Caco-2 (cell line): ENCODE data around the gene RGS7. TPM values are rescaled to one million over a fixed set of nuclear protein-coding genes. Genes with fewer than 3 reads are reported as not detected.
"Not testable (repeated sequence)": the region's sequence is repeated elsewhere in the genome, so short reads cannot be mapped to it uniquely, and the experiment has no call there.

Experiments used
- BruUV-seq: library from RNA; stranded (reverse); fragments of 400-500 nt; replicated peaks from 2 replicates; lab custom pipeline; 2021; lab: Mats Ljungman, UMichigan
- CTCF ChIA-PET: fragments of 300-600 bp; sonication (Branson Sonifier 250); formaldehyde crosslinking; loops from one replicate; lab custom pipeline; 2022; ENCODE audit warnings: antibody characterized with exemption; lab: Charles Lee
- POLR2A ChIA-PET: fragments of 300-600 bp; sonication (Branson Sonifier 250); formaldehyde crosslinking; loops from one replicate; lab custom pipeline; 2022; ENCODE audit warnings: antibody characterized with exemption; lab: Charles Lee
- DNase-seq, 2 experiments: peaks; one replicate each; pipeline versions ENCODE4 v3.0.0 to v3.0.0-alpha.2; 2020 to 2022
- H3K27me3 ChIP-seq: replicated peaks from 2 replicates; pipeline ENCODE4 v1.6.0; 2011; ENCODE audit warnings: low read length; ENCODE audit not compliant: control insufficient read depth, insufficient read depth
- H3K36me3 ChIP-seq: 2 replicates; pipeline ENCODE4 v1.5.1; 2011; ENCODE audit warnings: low read length; ENCODE audit not compliant: control insufficient read depth, insufficient read depth
- H3K4me1 ChIP-seq: fragments of 250-450 bp; sonication (Bioruptor Pico); 2 replicates; pipeline ENCODE4 v1.5.1; 2020; ENCODE audit warnings: mild to moderate bottlenecking
- H3K4me3 ChIP-seq: 2 replicates; pipeline ENCODE4 v1.5.1; 2011; ENCODE audit warnings: low read depth, mild to moderate bottlenecking, control low read depth, low read length
- H3K9me3 ChIP-seq: fragments of 250-450 bp; sonication (Bioruptor Pico); 2 replicates; pipeline ENCODE4 v1.5.1; 2020; ENCODE audit warnings: mild to moderate bottlenecking, moderate library complexity
- H3K27ac Mint-ChIP-seq: one replicate; pipeline ENCODE4 v1.8.0; 2022; ENCODE audit warnings: mixed read lengths; ENCODE audit not compliant: unreplicated experiment
- H3K27me3 Mint-ChIP-seq: one replicate; pipeline ENCODE4 v1.8.0; 2022; ENCODE audit warnings: mixed read lengths; ENCODE audit not compliant: insufficient read depth, unreplicated experiment
- H3K36me3 Mint-ChIP-seq: one replicate; pipeline ENCODE4 v1.8.0; 2022; ENCODE audit warnings: mild to moderate bottlenecking, mixed read lengths; ENCODE audit not compliant: insufficient read depth, unreplicated experiment
- H3K4me1 Mint-ChIP-seq: one replicate; pipeline ENCODE4 v1.8.0; 2022; ENCODE audit warnings: low read depth, mixed read lengths; ENCODE audit not compliant: unreplicated experiment
- H3K4me3 Mint-ChIP-seq: one replicate; pipeline ENCODE4 v1.8.0; 2022; ENCODE audit warnings: mild to moderate bottlenecking, moderate library complexity, mixed read lengths; ENCODE audit not compliant: unreplicated experiment
- H3K9me3 Mint-ChIP-seq: one replicate; pipeline ENCODE4 v1.8.0; 2022; ENCODE audit warnings: mixed read lengths; ENCODE audit not compliant: unreplicated experiment
- CTCF ChIP-seq, 2 experiments: fragments of 200-600 bp in 1 of 2; IDR thresholded peaks; 1 replicate in 1 of 2; 2 replicates in 1 of 2; pipeline versions ENCODE4 v1.5.1 to v1.8.0; 2011 to 2022; ENCODE audit warnings: antibody characterized with exemption in 1 of 2, control low read depth in 1 of 2, inconsistent platforms in 1 of 2, low read depth in 1 of 2, low read length in 1 of 2, mild to moderate bottlenecking in 1 of 2, moderate library complexity in 1 of 2; ENCODE audit not compliant: insufficient read depth in 1 of 2, severe bottlenecking in 1 of 2, unreplicated experiment in 1 of 2
- intact Hi-C: fragments of 100-400 bp; cut with micrococcal nuclease; formaldehyde crosslinking; loops from one replicate; pipeline ENCODE4 v1.10.0; 2022; ENCODE audit not compliant: unreplicated experiment
- total RNA-seq: library from RNA; stranded (reverse); gene quantifications from 2 replicates; pipeline ENCODE4 v1.2.3, GENCODE V29; 2022

RGS7 gene
- total RNA-seq, 1 experiment from 2014 or later = not detected

GRCh38 chr1:240905225-240905765 lies 451.7 kb downstream of the RGS7 start:
- Histone ChIP-seq H3K27me3 (no peaks in the 10 kb centered on the region), H3K4me1 (no peaks in the 10 kb centered on the region), H3K4me3 (no peak overlapping the region), H3K9me3 (no peaks in the 10 kb centered on the region), H3K36me3 (no peaks in the 10 kb centered on the region)
- DNase-seq = no peak
- H3K27ac Mint-ChIP-seq = no peak overlapping the region
- H3K27me3 Mint-ChIP-seq = no peaks in the 10 kb centered on the region
- H3K9me3 Mint-ChIP-seq = peaks cover 10% of the 10 kb centered on the region
- CTCF ChIA-PET = no interaction called here
- no peak overlapping the region for H3K4me3 Mint-ChIP-seq
- intact Hi-C loops = no loop called here
- no peaks in the 10 kb centered on the region for H3K36me3 Mint-ChIP-seq
- H3K4me1 Mint-ChIP-seq = no peaks in the 10 kb centered on the region
- BruUV-seq = no TSS peak
- POLR2A ChIA-PET = no interaction called here
- TF ChIP-seq CTCF (IDR thresholded peaks at IDR 0.05; ENCODE audit: insufficient read depth in 1 of 2, low read depth in 1 of 2, low read length in 1 of 2, severe bottlenecking in 1 of 2, unreplicated experiment in 1 of 2) = no peak

- H3K27ac Mint-ChIP-seq, intact Hi-C loops, H3K4me3 Mint-ChIP-seq, H3K27me3 ChIP-seq, H3K36me3 ChIP-seq, H3K4me3 ChIP-seq, H3K36me3 Mint-ChIP-seq, H3K4me1 ChIP-seq, CTCF ChIA-PET, H3K27me3 Mint-ChIP-seq, POLR2A ChIA-PET, DNase-seq, H3K9me3 ChIP-seq, BruUV-seq, H3K4me1 Mint-ChIP-seq: not testable (repeated sequence)
- peaks cover 19% of the 10 kb centered on the region for H3K9me3 Mint-ChIP-seq
These were observed 461.6 kb downstream of the RGS7 start for GRCh38 chr1:240895424-240895823.

- DNase-seq = no peak
- Mint-ChIP-seq H3K4me1 (no peaks in the 10 kb centered on the region), H3K27ac (no peak overlapping the region), H3K36me3 (peaks cover 5% of the 10 kb centered on the region), H3K27me3 (no peaks in the 10 kb centered on the region), H3K4me3 (no peak overlapping the region), H3K9me3 (no peaks in the 10 kb centered on the region)
- intact Hi-C loops = loop anchor here (1.0 to 5.0 kb wide), 3 partner anchors 59 to 612 kb away; no protein-coding TSS in a partner anchor
- no TSS peak for BruUV-seq
- H3K27me3 ChIP-seq = no peaks in the 10 kb centered on the region
- TF ChIP-seq CTCF (IDR thresholded peaks at IDR 0.05; ENCODE audit: insufficient read depth in 1 of 2, low read depth in 1 of 2, low read length in 1 of 2, severe bottlenecking in 1 of 2, unreplicated experiment in 1 of 2) = no peak
- no peaks in the 10 kb centered on the region for H3K36me3 ChIP-seq
- ChIA-PET POLR2A (no interaction called here), CTCF (no interaction called here)
- H3K9me3 ChIP-seq = no peaks in the 10 kb centered on the region
- H3K4me1 ChIP-seq = no peaks in the 10 kb centered on the region; the same call in 1 of the 2 replicates
- H3K4me3 ChIP-seq = no peak overlapping the region
These were observed 468.3 kb downstream of the RGS7 start for GRCh38 chr1:240888787-240889048.
